Uterus (tissue), 4 donors: Measurements from ENCODE around the gene NDE1. TPM values are rescaled to one million over a fixed set of nuclear protein-coding genes. Genes with fewer than 3 reads are reported as not detected.

Source experiments
- DNase-seq, 2 donors: peaks; one replicate each; pipeline ENCODE4 v3.0.0-alpha.2; 2019 to 2020
- H3K27ac ChIP-seq, 2 donors: fragments of 200-600 bp; sonication (generic); 1 replicate in 1 of 2; 2 replicates in 1 of 2; pipeline ENCODE4 v1.5.1; 2016 to 2018
- H3K27me3 ChIP-seq, 2 donors: fragments of 200-600 bp; sonication (generic); one replicate each; pipeline ENCODE4 v1.5.1; 2018 to 2019; ENCODE audit warnings: control low read depth in 1 of 2
- H3K36me3 ChIP-seq, 2 donors: fragments of 200-600 bp; sonication (generic); one replicate each; pipeline ENCODE4 v1.5.1; 2019; ENCODE audit warnings: control low read depth in 1 of 2
- H3K4me1 ChIP-seq, 2 donors: fragments of 200-600 bp; sonication (generic); one replicate each; pipeline ENCODE4 v1.5.1; 2018 to 2019; ENCODE audit warnings: control low read depth in 1 of 2
- H3K4me3 ChIP-seq, 2 donors: fragments of 200-600 bp; sonication (generic); 1 replicate in 1 of 2; 2 replicates in 1 of 2; pipeline ENCODE4 v1.5.1; 2018 to 2019; ENCODE audit warnings: mild to moderate bottlenecking in 1 of 2
- H3K9me3 ChIP-seq, 2 donors: fragments of 200-600 bp; sonication (generic); one replicate each; pipeline ENCODE4 v1.5.1; 2019; ENCODE audit warnings: control low read depth in 1 of 2
- POLR2A ChIP-seq, 2 donors: fragments of 450-650 bp; IDR thresholded peaks; one replicate each; pipeline ENCODE4 v1.6.1; 2016; ENCODE audit warnings: antibody characterized with exemption in 2 of 2, mild to moderate bottlenecking in 1 of 2, moderate library complexity in 1 of 2
- intact Hi-C: fragments of 100-400 bp; cut with DNase I; formaldehyde crosslinking; loops from one replicate; pipeline ENCODE4 v1.15.1; 2023; ENCODE audit warnings: low total_unique reads
- total RNA-seq, 4 donors: library from RNA; depleted of rRNA in 3 of 4; stranded (reverse); fragments of >200 nt in 3 of 4; gene quantifications; one replicate each; pipeline versions ENCODE4 v1.1.0 to v1.2.4, GENCODE V29; 2014 to 2023
- TF ChIP-seq, protein P1 (sequence below), 4 experiments: fragments of 200-600 bp in 2 of 4; fragments of 450-650 bp in 2 of 4; sonication (generic) in 2 of 4; IDR thresholded peaks; one replicate each; pipeline ENCODE4 v1.5.1; 2016 to 2019; ENCODE audit warnings: antibody characterized with exemption in 4 of 4, mild to moderate bottlenecking in 2 of 4, moderate library complexity in 1 of 4
- donor health status: DM: yes; HTN: yes; CAD: no.

Gene NDE1
- total RNA-seq, 4 donors from 2014 or later = 23.8 to 53.4 (median 39.2) TPM

DNA sequence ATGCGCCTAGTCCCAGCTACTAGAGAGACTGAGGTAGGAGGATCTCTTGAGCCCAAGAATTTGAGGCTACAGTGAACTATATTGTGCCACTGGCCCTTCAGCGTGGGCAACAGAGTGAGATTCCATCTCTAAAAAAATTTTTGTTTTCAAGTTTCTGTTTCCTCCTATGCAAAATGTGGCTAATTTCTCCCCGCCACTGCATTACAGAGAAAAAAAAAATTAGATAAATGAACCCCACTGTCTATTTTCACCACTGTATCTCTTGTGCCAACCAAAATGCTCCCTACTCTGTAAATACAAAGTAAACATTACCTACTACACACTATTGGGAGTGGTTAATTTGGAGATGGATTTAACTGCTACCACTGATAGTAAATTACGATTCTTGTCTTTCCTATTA, 9.1 kb upstream of the NDE1 start:
- DNase-seq = no peak
- Histone ChIP-seq H3K27ac (no peak overlapping the region), H3K36me3 (no peaks in the 10 kb centered on the region), H3K4me1 (peaks cover 0 to 7% of the 10 kb centered on the region in 2 donors), H3K9me3 (no peaks in the 10 kb centered on the region), H3K4me3 (no peak overlapping the region), H3K27me3 (no peaks in the 10 kb centered on the region)
- intact Hi-C loops = no loop called here
- TF ChIP-seq POLR2A (IDR thresholded peaks at IDR 0.05) = no peak
- TF ChIP-seq, protein P1, sequence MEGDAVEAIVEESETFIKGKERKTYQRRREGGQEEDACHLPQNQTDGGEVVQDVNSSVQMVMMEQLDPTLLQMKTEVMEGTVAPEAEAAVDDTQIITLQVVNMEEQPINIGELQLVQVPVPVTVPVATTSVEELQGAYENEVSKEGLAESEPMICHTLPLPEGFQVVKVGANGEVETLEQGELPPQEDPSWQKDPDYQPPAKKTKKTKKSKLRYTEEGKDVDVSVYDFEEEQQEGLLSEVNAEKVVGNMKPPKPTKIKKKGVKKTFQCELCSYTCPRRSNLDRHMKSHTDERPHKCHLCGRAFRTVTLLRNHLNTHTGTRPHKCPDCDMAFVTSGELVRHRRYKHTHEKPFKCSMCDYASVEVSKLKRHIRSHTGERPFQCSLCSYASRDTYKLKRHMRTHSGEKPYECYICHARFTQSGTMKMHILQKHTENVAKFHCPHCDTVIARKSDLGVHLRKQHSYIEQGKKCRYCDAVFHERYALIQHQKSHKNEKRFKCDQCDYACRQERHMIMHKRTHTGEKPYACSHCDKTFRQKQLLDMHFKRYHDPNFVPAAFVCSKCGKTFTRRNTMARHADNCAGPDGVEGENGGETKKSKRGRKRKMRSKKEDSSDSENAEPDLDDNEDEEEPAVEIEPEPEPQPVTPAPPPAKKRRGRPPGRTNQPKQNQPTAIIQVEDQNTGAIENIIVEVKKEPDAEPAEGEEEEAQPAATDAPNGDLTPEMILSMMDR (IDR thresholded peaks at IDR 0.05) = no peak

GRCh38 chr16:15641753-15642556, 8.1 kb upstream of the NDE1 start:
- Histone ChIP-seq H3K9me3 (no peaks in the 10 kb centered on the region), H3K27ac (peak overlapping the region; percentile 99 to 100), H3K36me3 (no peaks in the 10 kb centered on the region), H3K4me1 (peaks cover 0 to 7% of the 10 kb centered on the region in 2 donors), H3K27me3 (no peaks in the 10 kb centered on the region), H3K4me3 (peak overlapping the region; percentile 61 to 99)
- no peak for DNase-seq
- TF ChIP-seq, protein P1 (IDR thresholded peaks at IDR 0.05) = no peak
- no peak for TF ChIP-seq POLR2A (IDR thresholded peaks at IDR 0.05)
- intact Hi-C loops = no loop called here

- Histone ChIP-seq H3K27me3 (no peaks in the 10 kb centered on the region), H3K4me1 (peaks cover 0 to 7% of the 10 kb centered on the region in 2 donors), H3K27ac (peak overlapping the region; percentile 99 to 100), H3K36me3 (no peaks in the 10 kb centered on the region), H3K4me3 (peak overlapping the region; percentile 61 to 99), H3K9me3 (no peaks in the 10 kb centered on the region)
- no peak for TF ChIP-seq POLR2A (IDR thresholded peaks at IDR 0.05)
- TF ChIP-seq, protein P1 (IDR thresholded peaks at IDR 0.05) = peak in 1 of 4 experiments; percentile 26
- intact Hi-C loops = no loop called here
- peak; percentile 70 to 72 for DNase-seq
Observed at GRCh38 chr16:15642557-15643047, 7.4 kb upstream of the NDE1 start.

- Histone ChIP-seq H3K4me3 (peak within 1 kb of the TSS; percentile 61 to 99), H3K36me3 (no peaks in the 10 kb centered on the region), H3K9me3 (no peaks in the 10 kb centered on the region), H3K27ac (peak within 1 kb of the TSS; percentile 99 to 100), H3K27me3 (no peaks in the 10 kb centered on the region), H3K4me1 (peaks cover 0 to 7% of the 10 kb centered on the region in 2 donors)
- intact Hi-C loops = no loop called here
- TF ChIP-seq POLR2A (IDR thresholded peaks at IDR 0.05) = peak; percentile 98 to 99
- TF ChIP-seq, protein P1 (IDR thresholded peaks at IDR 0.05) = peak; percentile 40 to 61 (median 48)
- DNase-seq = peak; percentile 98 to 99
Observed at GRCh38 chr16:15643048-15643945, 6.7 kb upstream of the NDE1 start, which contains the start of gene MARF1. Gene MARF1, minus strand, starts transcription at chr16:15643154. Its CDS starts 3,921 bp downstream, at chr16:15639233.
